Glomerular endothelial cell (primary cell): Measurements from ENCODE around the gene XPO4. TPM values are rescaled to one million over a fixed set of nuclear protein-coding genes. Genes with fewer than 3 reads are reported as not detected.
"Not testable (repeated sequence)": the region's sequence is repeated elsewhere in the genome, so short reads cannot be mapped to it uniquely, and the experiment has no call there.

Source experiments
- DNase-seq: peaks from one replicate; pipeline ENCODE4 v3.0.0-alpha.2; 2011; ENCODE audit warnings: low read depth, low spot score; ENCODE audit errors: extremely low read depth
- total RNA-seq: library from RNA; depleted of rRNA; stranded (reverse); fragments of >200 nt; gene quantifications from 2 replicates; pipeline ENCODE4 v1.2.3, GENCODE V29; 2015

The XPO4 gene
- total RNA-seq, 1 donor from 2014 or later, result 22.4 TPM

DNA sequence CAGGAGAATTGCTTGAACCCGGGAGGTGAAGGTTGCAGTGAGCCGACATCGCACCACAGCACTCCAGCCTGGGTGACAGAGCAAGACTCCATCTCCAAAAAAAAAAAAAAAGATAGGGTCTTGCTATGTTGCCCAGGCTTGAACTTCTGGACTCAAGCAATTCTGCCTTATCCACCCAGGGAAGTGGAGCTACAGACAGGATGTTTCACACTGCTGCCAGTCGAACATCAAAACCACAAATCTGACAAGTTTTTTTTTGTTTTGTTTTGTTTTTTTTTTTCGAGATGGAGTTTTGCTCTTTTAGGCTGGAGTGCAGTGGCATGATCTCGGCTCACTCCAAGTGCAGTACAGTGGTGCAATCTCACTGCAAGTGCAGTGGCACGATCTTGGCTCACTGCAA, 10.8 kb downstream of the XPO4 start:
- DNase-seq, result no peak

DNA sequence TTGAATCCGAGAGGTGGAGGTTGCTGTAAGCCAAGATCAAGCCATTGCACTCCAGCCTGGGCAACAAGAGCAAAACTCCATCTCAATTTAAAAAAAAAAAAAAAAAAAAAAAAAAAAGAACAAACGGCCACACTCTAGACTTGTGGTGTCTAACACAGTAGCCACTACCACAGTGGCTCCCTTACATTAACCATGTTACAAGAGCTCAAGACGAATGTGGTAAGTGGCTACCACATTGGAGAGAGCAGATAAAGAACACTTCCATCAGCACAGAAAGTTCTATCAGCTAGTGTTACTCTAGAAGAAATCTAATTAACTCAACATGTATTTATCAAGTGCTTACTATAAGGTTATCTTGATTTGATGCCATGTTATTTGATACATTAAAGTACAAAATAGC, 11.5 kb downstream of the XPO4 start:
- no peak for DNase-seq

DNA sequence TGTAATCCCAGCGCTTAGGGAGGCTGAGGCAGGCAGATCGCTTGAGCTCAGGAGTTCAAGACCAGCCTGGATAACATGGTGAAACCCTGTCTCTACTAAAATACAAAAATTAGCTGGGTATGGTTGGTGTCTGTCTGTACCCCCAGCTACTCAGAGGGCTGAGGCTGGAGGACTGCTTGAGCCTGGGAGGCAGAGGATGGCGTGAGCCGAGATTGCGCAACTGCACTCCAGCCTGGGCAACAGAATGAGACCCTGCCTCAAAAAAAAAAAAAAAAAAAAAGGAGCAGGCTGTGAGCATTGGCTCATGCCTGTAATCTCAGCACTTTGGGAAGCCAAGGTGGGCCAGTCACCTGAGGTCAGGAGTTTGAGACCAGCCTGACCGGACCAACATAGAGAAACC, 12.0 kb downstream of the XPO4 start:
- not testable (repeated sequence) for DNase-seq

DNA sequence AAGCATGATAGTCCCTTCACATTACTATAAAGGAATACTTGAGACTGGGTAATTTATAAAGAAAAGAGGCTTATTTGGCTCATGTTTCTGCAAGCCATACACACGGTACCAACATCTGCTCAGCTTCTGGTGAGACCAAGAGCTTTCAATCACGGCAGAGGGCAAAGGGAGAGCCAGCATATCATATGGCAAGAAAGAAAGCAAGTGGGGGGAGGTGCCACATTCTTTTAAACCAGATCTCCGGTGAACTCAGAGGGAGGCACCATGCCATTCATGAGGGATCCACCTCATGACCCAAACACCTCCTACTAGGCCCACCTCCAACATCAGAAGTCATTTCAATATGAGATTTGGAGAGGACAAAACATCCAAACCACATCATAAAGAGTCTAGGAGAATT, 20.3 kb downstream of the XPO4 start:
- no peak for DNase-seq

DNA sequence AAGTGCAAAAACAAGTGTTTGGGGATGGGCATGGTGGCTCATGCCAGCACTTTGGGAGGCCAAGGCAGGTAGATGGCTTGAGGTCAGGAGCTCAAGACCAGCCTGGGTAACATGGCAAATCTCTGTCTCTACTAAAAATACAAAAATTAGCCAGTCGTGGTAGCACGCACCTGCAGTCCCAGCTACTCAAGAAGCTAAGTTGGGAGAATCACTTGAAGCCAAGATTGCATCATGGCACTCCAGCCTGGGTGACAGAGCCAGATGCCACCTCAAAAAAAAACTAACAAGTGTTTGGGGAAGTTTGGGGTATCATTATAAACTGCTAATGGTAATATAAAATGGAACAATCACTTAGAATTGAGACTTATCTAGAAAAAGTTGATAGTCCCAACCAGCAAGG, 24.6 kb downstream of the XPO4 start:
- no peak for DNase-seq

DNA sequence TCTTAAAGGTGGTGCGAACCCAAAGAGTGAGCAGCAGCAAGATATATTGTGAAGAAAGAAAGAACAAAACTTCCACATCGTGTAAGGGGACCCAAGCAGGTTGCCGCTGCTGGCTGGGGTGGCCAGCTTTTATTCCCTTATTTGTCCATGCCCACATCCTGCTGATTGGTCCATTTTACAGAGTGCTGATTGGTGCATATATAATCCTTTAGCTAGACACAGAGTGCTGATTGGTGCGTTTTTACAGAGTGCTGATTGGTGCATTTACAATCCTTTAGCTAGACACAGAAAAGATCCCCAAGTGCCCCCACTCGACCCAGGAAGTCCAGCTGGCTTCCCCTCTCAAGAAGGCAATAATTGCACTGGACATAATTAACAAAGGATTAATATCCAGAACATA, 25.7 kb downstream of the XPO4 start:
- DNase-seq, result not testable (repeated sequence)

DNA sequence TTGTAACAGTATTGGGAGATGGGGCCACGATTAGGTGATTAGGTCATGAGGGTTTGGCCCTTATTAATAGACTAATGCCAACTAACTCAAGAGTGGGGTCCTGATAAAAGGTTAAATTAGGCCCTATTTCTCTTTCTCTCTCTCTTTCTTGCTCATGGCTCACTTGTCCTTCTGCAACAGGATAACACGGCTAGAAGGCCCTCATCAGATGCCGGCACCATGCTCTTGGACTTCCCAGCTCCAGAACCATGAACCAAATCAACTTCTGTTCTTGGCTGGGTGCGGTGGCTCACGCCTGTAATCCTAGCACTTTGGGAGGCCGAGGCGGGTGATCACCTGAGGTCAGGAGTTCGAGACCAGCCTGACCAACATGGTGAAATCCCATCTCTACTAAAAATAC, 28.1 kb downstream of the XPO4 start:
- not testable (repeated sequence) for DNase-seq

DNA sequence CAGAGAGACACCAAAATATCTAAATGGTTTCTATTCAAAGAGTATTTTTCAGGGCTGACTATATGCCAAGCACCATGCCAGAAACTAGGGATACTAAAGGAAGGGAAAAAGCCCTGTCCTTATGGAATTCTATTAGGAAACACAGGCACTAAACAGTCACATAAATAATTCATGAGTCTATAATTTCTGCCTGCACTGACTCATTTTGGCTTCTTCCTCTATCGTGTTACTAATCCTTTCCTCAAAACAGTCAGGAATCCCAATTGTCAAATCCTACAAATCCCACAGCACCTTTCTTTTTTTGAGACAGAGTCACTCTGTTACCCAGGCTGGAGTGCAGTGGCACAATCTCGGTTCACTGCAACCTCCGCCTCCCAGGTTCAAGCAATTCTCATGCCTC, 29.2 kb downstream of the XPO4 start:
- no peak for DNase-seq

DNA sequence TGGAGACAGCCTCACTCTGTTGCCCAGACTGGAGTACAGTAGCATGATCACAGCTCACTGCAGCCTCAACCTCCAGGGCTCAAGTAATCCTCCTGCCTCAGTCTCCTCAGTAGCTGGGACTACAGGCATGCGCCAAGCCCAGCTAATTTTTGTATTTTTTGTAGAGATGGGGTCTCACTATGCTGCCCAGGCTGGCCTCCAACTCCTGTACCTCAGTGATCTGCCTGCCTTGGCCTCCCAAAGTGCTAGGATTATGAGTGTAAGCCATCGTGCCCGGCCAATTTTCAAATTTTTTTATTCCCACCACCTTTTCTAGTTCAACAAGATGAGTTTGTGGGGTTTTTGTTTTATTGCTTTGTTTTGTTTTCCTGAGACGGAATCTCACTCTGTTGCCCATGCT, 31.7 kb downstream of the XPO4 start:
- DNase-seq, result no peak

DNA sequence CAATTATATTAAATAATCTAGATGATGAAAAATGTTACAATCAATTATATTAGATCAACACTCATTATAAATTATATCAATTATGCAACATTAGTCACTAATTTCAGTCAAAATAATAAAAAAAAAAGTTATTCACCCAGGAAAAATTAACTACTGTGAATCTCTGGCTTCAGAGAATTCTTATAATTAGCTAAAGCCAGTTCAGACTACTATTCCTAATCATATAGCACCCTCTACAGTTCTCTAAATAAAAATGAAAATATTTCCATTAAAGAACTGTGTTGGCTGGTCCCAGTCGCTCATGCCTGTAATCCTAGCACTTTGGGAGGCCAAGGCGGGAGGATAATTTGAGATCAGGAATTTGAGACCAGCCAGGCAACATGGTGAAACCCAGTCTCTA, 33.0 kb downstream of the XPO4 start:
- no peak for DNase-seq

DNA sequence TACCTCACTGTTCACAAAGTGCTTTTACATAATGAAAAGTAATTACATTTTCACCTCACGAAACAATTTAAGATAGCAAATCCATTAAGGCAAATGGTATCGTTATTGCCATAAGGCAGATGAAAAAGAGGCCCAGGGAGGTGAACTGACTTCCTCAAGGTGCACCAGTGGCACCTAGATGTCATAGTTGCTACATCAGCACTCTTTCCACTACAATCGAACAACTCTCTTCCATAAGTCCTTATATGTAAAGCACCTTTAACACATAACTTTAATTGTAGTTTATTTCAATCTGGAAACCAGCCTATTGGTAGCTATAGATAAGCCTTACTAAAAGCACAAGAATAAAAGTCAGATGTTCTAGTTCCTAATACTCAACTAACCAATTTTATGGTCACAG, 35.1 kb downstream of the XPO4 start:
- DNase-seq, result no peak

DNA sequence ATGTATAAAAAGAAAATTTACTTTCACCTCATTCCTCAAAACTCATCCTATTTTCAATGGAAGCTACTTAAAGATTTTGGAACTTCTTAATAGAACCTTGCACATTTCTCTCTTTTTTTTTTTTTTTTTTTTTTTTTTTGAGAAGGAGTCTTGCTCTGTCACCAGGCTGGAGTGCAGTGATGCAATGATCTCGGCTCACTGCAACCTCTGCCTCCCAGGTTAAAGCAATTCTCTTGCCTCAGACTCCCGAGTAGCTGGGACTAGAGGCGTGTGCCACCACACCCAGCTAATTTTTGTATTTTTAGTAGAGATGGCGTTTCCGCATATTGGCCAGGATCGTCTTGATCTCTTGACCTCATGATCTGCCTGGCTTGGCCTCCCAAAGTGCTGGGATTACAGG, 40.9 kb downstream of the XPO4 start:
- DNase-seq, result not testable (repeated sequence)

DNA sequence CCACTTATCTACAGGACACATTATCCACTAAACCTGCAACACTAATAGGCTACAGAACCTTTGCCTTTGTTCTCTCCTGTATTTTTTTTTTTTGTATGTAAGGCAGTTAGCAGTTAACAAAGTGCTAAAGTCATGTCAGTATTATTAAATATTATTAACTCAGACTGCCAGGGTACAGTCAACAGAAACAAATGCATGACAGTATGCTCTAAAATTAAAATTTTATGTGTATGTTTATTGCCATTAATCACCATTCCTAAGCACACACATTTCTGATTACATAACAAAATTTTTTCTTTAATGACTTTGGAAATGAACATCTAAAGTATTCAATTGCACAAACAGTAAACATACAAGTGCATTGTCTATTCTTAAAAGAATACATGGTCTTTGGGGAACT, 41.7 kb downstream of the XPO4 start:
- no peak for DNase-seq

DNA sequence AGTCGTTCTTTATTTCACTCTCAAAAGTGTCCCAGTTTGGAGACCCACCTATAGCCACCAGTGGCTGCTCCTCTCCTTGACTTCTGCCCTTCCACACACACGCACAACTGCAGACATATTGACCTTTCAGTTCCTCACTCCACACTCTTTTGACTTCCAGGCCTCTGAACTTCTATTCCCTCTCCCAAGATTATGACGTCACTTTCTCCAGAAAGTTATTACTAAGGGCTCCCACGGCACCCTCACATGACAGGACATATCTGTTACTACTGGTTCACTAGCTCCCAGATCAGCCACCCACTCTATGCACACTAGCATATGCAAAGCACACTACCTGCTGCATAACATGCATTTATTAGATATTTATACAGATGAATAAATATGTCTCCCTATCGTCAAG, 45.9 kb downstream of the XPO4 start:
- no peak for DNase-seq

DNA sequence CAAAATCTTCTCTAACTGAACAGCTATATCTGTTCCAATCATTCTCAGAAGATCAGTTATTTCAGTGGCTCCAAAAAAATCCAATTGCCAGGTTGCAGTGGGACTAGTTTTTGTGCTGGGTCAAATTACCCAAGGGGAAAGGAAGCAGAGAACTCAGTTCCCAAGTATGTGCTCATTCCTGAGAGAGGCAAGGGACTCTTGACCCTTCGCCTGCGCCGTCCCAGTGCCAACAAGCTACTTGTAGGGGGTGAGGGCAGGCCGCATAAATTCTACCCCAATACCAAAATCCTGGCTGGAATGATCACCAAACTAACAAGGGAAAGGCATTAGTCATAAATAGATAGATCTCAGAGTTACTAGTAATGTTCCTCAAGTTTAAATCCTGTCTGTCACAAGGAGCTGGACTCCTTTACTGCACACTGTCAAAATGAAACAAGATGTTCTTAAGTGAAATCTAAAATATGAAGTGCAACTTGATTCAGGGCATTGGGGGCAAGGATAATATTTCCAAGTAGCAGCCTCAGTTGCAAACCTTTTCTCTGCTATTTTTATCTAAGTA, 50.6 kb downstream of the XPO4 start:
- DNase-seq, result no peak

DNA sequence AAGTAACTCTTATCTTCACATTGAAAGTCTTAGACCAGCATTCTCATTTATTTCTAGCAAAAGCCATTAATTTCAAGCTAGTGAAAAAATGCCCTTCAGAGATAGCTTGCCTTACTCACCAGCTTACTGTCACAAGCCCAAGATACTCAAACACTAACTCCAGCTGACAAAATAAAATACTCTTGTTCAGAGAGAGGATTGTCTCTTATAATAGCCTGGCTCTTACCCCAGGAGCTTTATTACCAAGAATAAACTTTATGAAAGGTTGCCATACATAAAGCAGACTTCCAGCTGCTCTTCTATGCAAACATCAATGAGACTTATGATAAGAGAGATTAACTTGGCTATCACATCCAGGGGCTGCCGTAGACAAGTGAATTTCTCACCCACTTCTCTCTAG, 53.6 kb downstream of the XPO4 start:
- no peak for DNase-seq

DNA sequence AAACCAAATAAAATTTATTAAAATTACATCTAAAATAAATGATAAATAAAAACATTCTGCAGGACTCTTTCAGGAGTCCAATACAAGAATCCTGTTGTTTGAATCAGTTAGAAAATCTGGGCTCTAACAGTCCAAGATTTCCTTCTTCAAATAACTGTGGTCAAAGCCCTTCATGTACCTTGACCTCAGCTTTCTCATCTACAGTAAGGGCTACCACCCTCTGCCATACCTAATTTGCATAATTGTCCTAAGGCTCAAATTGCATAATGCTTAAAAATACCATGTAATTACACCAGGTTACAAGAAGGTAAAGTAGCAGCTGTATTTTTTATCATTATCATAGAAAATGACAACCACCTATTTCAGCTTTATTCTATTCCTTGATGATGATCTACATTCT, 54.3 kb downstream of the XPO4 start:
- DNase-seq, result no peak

DNA sequence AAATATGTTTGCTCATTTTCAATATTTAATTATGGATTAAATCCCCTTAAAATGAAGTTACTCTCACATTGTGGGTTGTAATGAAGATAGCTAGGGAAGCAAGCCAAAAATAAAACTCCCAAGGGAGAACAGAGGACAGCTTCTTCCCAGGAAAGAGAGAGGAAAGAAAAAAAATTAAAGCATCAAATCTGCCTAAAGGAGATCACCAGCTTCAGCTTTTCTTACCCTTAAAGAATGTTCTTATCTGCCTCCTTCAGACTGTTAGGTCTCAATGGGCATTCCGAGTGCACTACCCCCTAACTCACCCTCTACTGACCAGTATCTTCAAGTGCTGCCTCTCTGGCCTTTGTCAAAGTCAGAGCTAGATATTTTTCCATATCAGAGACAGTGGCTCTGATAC, 55.2 kb downstream of the XPO4 start:
- DNase-seq, result no peak

DNA sequence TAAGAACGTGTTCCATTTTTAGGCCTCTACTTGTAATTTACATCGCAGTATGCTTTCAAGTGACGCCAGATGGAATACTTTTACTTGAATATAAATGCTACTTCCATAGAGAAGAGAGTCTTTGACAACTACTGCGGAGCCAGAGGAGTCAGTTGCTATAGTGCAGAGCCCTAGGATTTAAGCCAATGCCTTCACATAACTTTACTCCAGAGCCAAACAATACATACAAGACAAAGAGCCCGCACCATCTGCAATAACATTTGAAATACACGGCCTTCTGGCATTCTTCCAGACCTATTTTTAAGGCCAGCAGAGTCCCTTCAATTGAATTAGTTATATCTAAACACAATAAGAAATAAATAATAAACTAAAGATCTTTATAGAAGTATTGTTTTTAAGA, 59.4 kb downstream of the XPO4 start:
- DNase-seq, result peak; percentile 23

DNA sequence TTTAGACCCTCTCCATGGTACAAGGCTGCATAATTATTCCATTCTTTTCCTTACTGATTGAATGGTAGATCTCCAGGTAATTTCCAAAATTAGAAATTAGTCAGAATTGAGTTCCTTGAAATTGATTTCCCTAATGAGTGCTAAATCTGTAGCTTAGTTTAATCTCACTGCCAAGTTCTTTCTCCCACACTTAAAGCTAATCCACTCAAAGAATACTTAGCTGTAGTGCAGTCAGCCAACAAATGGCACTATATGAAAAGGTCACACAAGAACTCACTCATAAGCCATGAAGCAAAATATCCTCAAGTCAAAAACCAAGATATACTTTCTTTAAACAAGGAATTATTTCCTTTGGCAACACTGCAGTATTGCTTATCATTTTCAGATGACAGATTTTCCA, 62.0 kb downstream of the XPO4 start:
- no peak for DNase-seq

DNA sequence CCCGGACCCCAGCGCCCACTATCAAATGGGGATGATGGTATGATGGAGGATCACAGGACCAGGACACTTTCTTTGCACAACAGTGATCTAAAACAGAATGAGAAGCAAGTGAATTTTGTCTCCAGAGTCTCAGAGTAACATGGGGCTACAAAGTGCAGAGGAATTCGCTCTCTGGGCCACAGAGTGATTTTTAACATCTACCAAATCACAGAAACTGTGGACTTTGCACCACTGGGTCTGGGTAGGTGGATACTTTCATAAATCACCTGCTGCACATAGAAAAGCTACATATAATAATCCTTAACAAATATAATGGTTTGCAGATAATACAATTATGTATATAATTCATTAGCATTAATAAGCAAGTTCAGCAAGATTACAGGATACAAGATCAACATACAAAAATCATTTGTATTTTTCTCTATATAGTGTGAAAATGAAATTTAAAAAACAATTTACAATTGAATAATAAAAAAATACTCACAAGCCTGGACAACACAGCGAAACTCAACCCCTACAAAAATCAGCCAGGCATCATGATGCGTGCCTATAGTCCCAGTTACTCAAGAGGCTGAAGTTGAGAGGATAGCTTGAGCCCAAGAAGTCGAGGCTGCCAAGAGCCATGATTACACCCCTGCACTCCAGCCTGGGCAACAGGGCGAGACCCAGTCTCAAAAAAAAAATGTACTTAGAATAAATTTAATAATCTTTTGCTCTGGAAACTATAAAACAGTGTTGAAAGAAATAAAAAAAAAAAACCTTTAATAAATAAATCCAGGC, 68.5 kb downstream of the XPO4 start:
- DNase-seq, result no peak

DNA sequence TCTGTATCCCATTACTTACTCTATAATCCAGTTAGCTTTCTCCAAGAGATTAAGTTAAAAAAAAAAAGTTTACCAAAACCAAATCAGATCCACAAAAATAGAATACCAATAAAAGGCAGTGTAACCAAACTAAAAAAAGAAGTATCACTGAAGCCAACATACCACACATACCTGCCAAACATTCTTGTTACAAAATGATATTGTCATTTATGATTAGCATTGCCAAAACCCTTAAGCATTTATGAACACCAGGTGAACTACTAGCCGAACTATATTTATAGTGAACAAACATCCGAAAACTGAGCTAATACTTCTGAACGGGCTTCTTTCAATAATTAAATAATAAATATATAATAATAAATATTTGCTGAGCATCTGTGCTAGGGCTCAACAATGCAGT, 69.7 kb downstream of the XPO4 start:
- no peak for DNase-seq

DNA sequence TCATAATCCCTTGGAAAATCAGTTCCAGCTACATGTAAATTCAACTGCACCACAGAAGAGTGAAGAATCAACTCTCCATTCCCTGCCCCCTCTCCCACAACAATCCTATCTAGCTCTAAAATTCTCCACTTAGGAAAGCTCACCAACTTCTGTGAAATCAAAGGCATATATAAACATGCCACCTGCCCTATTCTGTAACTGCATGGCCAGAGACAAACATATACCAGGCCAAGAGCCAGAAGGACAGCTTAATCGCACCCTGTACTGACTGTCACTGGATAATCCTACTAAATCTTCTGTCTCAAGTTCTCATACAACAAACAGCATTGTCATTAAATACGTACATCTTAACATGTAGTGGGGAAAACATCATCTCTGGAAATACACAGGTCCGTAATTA, 70.6 kb downstream of the XPO4 start:
- DNase-seq, result no peak
